Measurements from ENCODE around the gene CA10.

GRCh38 chr17:52148288-52148968 lies 10.1 kb downstream of the CA10 start:
- TF ChIP-seq CTCF (IDR thresholded peaks at IDR 0.05) (no peak), EZH2 (IDR thresholded peaks at IDR 0.05; ENCODE audit: borderline replicate concordance, insufficient read depth, low read depth, low read length, poor library complexity, severe bottlenecking) (no peak)
